A673 (cell line): ENCODE data around the gene UBE3B.

Experiments
- EZH2 ChIP-seq: fragments of 200-600 bp; sonication (generic); IDR thresholded peaks from 2 replicates; pipeline ENCODE4 v1.6.1; 2017; ENCODE audit warnings: borderline replicate concordance, low read depth, mild to moderate bottlenecking, mixed read lengths, antibody characterized with exemption, low read length; ENCODE audit not compliant: poor library complexity, severe bottlenecking
- TF ChIP-seq, protein P1 (sequence below): fragments of 300-800, 200-600 bp; sonication (generic); conservative IDR thresholded peaks from 2 replicates; pipeline ENCODE4 v1.5.1; 2017; ENCODE audit warnings: low read depth, mild to moderate bottlenecking, antibody characterized with exemption, low read length, moderate library complexity, mixed read lengths

DNA sequence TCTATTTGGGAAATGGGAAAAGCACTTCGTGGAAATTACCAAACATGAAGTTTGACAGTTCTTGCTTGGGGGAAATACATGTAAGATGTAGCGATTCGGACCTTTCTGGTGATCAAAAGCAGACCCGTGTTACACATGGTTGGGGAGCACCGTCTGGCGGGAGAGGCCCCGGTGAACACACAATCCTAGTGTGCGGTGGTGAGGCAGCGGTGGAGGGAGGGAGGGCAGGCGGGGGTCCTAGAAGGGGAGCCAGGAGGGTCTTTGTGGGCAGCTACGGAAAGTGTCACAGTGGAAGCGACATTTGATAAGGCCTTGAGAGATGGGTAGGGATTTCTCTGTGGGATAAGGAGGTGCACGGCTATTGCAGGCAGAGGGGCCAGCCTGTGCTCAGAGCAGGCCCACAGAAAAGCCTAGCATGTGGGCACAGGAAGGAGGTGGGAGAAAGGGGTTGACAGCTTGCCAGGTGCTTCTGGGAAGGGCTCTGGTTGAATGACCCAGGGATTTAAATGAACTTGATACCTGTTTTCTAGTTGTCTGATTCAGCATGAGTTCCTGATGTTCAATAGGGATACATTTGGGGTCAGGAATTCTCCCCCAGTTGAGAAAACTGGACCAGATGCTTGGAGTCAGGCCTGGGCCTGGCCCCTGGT is 103.4 kb downstream of the UBE3B start:
- TF ChIP-seq EZH2: no peak
- TF ChIP-seq, protein P1, sequence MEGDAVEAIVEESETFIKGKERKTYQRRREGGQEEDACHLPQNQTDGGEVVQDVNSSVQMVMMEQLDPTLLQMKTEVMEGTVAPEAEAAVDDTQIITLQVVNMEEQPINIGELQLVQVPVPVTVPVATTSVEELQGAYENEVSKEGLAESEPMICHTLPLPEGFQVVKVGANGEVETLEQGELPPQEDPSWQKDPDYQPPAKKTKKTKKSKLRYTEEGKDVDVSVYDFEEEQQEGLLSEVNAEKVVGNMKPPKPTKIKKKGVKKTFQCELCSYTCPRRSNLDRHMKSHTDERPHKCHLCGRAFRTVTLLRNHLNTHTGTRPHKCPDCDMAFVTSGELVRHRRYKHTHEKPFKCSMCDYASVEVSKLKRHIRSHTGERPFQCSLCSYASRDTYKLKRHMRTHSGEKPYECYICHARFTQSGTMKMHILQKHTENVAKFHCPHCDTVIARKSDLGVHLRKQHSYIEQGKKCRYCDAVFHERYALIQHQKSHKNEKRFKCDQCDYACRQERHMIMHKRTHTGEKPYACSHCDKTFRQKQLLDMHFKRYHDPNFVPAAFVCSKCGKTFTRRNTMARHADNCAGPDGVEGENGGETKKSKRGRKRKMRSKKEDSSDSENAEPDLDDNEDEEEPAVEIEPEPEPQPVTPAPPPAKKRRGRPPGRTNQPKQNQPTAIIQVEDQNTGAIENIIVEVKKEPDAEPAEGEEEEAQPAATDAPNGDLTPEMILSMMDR: no peak
